Muscle layer of duodenum (tissue), 2 donors: ENCODE measurements around the gene SLF1.

ENCODE experiments used
- H3K27ac ChIP-seq: one replicate; pipeline ENCODE4 v1.7.0; 2013; ENCODE audit warnings: mild to moderate bottlenecking, low read length
- H3K27me3 ChIP-seq: one replicate; pipeline ENCODE4 v1.7.0; 2013; ENCODE audit warnings: low read depth, mild to moderate bottlenecking, control low read depth, low read length
- H3K36me3 ChIP-seq, 2 donors: one replicate each; pipeline ENCODE4 v1.7.0; 2013; ENCODE audit warnings: low read length in 2 of 2, control low read depth in 1 of 2, mild to moderate bottlenecking in 1 of 2; ENCODE audit not compliant: insufficient read depth in 2 of 2, control insufficient read depth in 1 of 2
- H3K4me1 ChIP-seq, 2 donors: one replicate each; pipeline ENCODE4 v1.7.0; 2013; ENCODE audit warnings: low read length in 2 of 2, mild to moderate bottlenecking in 2 of 2, control low read depth in 1 of 2, moderate library complexity in 1 of 2; ENCODE audit not compliant: insufficient read depth in 2 of 2, control insufficient read depth in 1 of 2
- H3K4me3 ChIP-seq, 2 donors: one replicate each; pipeline ENCODE4 v1.7.0; 2013; ENCODE audit warnings: low read length in 2 of 2, low read depth in 1 of 2, mild to moderate bottlenecking in 1 of 2
- H3K9me3 ChIP-seq, 2 donors: one replicate each; pipeline ENCODE4 v1.7.0; 2013; ENCODE audit warnings: low read length in 2 of 2, control low read depth in 1 of 2, mild to moderate bottlenecking in 1 of 2; ENCODE audit not compliant: control insufficient read depth in 1 of 2
- donor health status: healthy.

The SLF1 gene

GRCh38 chr5:94692581-94692980 lies 74.1 kb downstream of the SLF1 start:
- Histone ChIP-seq H3K27ac (no peak overlapping the region), H3K36me3 (peaks cover 9 to 10% of the 10 kb centered on the region in 2 donors), H3K27me3 (no peaks in the 10 kb centered on the region), H3K4me1 (no peaks in the 10 kb centered on the region), H3K9me3 (no peaks in the 10 kb centered on the region), H3K4me3 (no peak overlapping the region)

- H3K9me3 ChIP-seq: no peaks in the 10 kb centered on the region
- no peaks in the 10 kb centered on the region for H3K27me3 ChIP-seq
- H3K27ac ChIP-seq: no peak overlapping the region
- no peak overlapping the region for H3K4me3 ChIP-seq
- peaks cover 9 to 10% of the 10 kb centered on the region in 2 donors for H3K36me3 ChIP-seq
- no peaks in the 10 kb centered on the region for H3K4me1 ChIP-seq
Measured at GRCh38 chr5:94693043-94693822, 74.8 kb downstream of the SLF1 start.

- H3K27ac ChIP-seq: no peak overlapping the region
- no peaks in the 10 kb centered on the region for H3K9me3 ChIP-seq
- no peaks in the 10 kb centered on the region for H3K27me3 ChIP-seq
- peaks cover 9 to 10% of the 10 kb centered on the region in 2 donors for H3K36me3 ChIP-seq
- H3K4me1 ChIP-seq: no peaks in the 10 kb centered on the region
- H3K4me3 ChIP-seq: no peak overlapping the region
Measured at GRCh38 chr5:94693845-94694370, 75.4 kb downstream of the SLF1 start.

- H3K27ac ChIP-seq: no peak overlapping the region
- no peaks in the 10 kb centered on the region for H3K9me3 ChIP-seq
- H3K36me3 ChIP-seq: peaks cover 4 to 5% of the 10 kb centered on the region in 2 donors
- no peaks in the 10 kb centered on the region for H3K27me3 ChIP-seq
- no peak overlapping the region for H3K4me3 ChIP-seq
- H3K4me1 ChIP-seq: no peaks in the 10 kb centered on the region
Measured at GRCh38 chr5:94694671-94695070, 76.2 kb downstream of the SLF1 start.

GRCh38 chr5:94698197-94698596 lies 79.7 kb downstream of the SLF1 start:
- Histone ChIP-seq H3K4me1 (no peaks in the 10 kb centered on the region), H3K36me3 (peaks cover 3 to 5% of the 10 kb centered on the region in 2 donors), H3K4me3 (no peak overlapping the region), H3K27me3 (no peaks in the 10 kb centered on the region), H3K9me3 (no peaks in the 10 kb centered on the region), H3K27ac (no peak overlapping the region)

- Histone ChIP-seq H3K36me3 (peaks cover 3 to 5% of the 10 kb centered on the region in 2 donors), H3K27me3 (no peaks in the 10 kb centered on the region), H3K27ac (no peak overlapping the region), H3K9me3 (no peaks in the 10 kb centered on the region), H3K4me3 (no peak overlapping the region), H3K4me1 (no peaks in the 10 kb centered on the region)
Measured at GRCh38 chr5:94699562-94699961, 81.1 kb downstream of the SLF1 start.

GRCh38 chr5:94700592-94700991 lies 82.1 kb downstream of the SLF1 start:
- H3K4me3 ChIP-seq: no peak overlapping the region
- H3K36me3 ChIP-seq: peaks cover 0 to 3% of the 10 kb centered on the region in 2 donors
- no peaks in the 10 kb centered on the region for H3K9me3 ChIP-seq
- no peaks in the 10 kb centered on the region for H3K4me1 ChIP-seq
- H3K27ac ChIP-seq: no peak overlapping the region
- H3K27me3 ChIP-seq: no peaks in the 10 kb centered on the region

GRCh38 chr5:94702729-94703128 lies 84.3 kb downstream of the SLF1 start:
- H3K4me1 ChIP-seq: no peaks in the 10 kb centered on the region
- peaks cover 0 to 3% of the 10 kb centered on the region in 2 donors for H3K36me3 ChIP-seq
- H3K27ac ChIP-seq: no peak overlapping the region
- no peaks in the 10 kb centered on the region for H3K9me3 ChIP-seq
- no peaks in the 10 kb centered on the region for H3K27me3 ChIP-seq
- H3K4me3 ChIP-seq: no peak overlapping the region

GRCh38 chr5:94705427-94705826 lies 87.0 kb downstream of the SLF1 start:
- Histone ChIP-seq H3K4me1 (no peaks in the 10 kb centered on the region), H3K27me3 (no peaks in the 10 kb centered on the region), H3K9me3 (no peaks in the 10 kb centered on the region), H3K27ac (no peak overlapping the region), H3K36me3 (peaks cover 0 to 8% of the 10 kb centered on the region in 2 donors), H3K4me3 (no peak overlapping the region)

GRCh38 chr5:94707359-94707758 lies 88.9 kb downstream of the SLF1 start:
- H3K9me3 ChIP-seq: no peaks in the 10 kb centered on the region
- no peak overlapping the region for H3K4me3 ChIP-seq
- no peaks in the 10 kb centered on the region for H3K4me1 ChIP-seq
- H3K27ac ChIP-seq: no peak overlapping the region
- H3K27me3 ChIP-seq: no peaks in the 10 kb centered on the region
- peaks cover 0 to 5% of the 10 kb centered on the region in 2 donors for H3K36me3 ChIP-seq

- H3K36me3 ChIP-seq: peaks cover 5% of the 10 kb centered on the region in 2 donors
- no peaks in the 10 kb centered on the region for H3K9me3 ChIP-seq
- H3K27ac ChIP-seq: no peak overlapping the region
- H3K4me3 ChIP-seq: no peak overlapping the region
- H3K4me1 ChIP-seq: no peaks in the 10 kb centered on the region
- no peaks in the 10 kb centered on the region for H3K27me3 ChIP-seq
Measured at GRCh38 chr5:94709277-94709676, 90.8 kb downstream of the SLF1 start.

GRCh38 chr5:94711785-94712184 lies 93.3 kb downstream of the SLF1 start:
- Histone ChIP-seq H3K27me3 (no peaks in the 10 kb centered on the region), H3K4me1 (no peaks in the 10 kb centered on the region), H3K4me3 (no peak overlapping the region), H3K36me3 (peaks cover 5 to 8% of the 10 kb centered on the region in 2 donors), H3K9me3 (no peaks in the 10 kb centered on the region), H3K27ac (no peak overlapping the region)
